Measurements from ENCODE around the gene CCDC40. TPM values are rescaled to one million over a fixed set of nuclear protein-coding genes. Genes with fewer than 3 reads are reported as not detected.

The CCDC40 gene
- total RNA-seq, 1 experiment from 2014 or later = 3.9 TPM

DNA sequence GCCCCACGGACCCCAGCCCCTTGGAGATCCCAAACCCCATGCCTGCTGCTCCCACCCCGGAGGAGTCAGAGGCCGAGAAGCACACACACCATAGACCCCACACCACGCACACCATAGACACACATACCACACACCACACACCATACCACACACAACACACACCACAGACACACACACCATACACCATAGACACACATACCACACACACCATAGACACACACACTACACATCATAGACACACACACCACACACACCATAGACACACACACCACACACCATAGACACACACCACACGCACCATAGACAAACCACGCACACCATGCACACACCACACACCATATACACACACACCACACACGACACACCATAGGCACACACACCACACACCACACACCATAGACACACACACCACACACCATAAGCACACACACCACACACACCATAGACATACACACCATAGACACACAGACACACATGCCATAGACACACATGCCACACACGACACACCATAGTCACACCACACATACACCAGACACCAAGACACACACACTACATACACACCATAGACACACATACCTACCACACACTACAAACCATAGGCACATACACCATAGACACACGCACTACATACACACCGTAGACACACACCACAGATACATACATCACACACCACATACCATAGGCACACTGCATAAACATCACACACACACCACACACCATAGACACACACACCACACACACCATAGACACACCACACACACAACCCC, 12.1 kb upstream of the CCDC40 start:
- Histone ChIP-seq H3K9me3 (no peaks in the 10 kb centered on the region), H3K27me3 (replicated peaks; ENCODE audit: control insufficient read depth, insufficient read depth, low read length) (no peaks in the 10 kb centered on the region), H3K4me3 (ENCODE audit: low read depth, low read length) (no peak overlapping the region), H3K4me1 (peaks cover 4% of the 10 kb centered on the region; the same call in 1 of the 2 replicates), H3K36me3 (ENCODE audit: control insufficient read depth, insufficient read depth, low read length) (no peaks in the 10 kb centered on the region)
- intact Hi-C loops (cut with micrococcal nuclease; ENCODE audit: unreplicated experiment) = no loop called here
- POLR2A ChIA-PET = no interaction called here
- no peaks in the 10 kb centered on the region for H3K27me3 Mint-ChIP-seq (ENCODE audit: insufficient read depth, unreplicated experiment)
- H3K27ac Mint-ChIP-seq (ENCODE audit: unreplicated experiment) = no peak overlapping the region
- peaks cover 3% of the 10 kb centered on the region for H3K4me1 Mint-ChIP-seq (ENCODE audit: low read depth, unreplicated experiment)
- TF ChIP-seq, protein P1, sequence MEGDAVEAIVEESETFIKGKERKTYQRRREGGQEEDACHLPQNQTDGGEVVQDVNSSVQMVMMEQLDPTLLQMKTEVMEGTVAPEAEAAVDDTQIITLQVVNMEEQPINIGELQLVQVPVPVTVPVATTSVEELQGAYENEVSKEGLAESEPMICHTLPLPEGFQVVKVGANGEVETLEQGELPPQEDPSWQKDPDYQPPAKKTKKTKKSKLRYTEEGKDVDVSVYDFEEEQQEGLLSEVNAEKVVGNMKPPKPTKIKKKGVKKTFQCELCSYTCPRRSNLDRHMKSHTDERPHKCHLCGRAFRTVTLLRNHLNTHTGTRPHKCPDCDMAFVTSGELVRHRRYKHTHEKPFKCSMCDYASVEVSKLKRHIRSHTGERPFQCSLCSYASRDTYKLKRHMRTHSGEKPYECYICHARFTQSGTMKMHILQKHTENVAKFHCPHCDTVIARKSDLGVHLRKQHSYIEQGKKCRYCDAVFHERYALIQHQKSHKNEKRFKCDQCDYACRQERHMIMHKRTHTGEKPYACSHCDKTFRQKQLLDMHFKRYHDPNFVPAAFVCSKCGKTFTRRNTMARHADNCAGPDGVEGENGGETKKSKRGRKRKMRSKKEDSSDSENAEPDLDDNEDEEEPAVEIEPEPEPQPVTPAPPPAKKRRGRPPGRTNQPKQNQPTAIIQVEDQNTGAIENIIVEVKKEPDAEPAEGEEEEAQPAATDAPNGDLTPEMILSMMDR (IDR thresholded peaks at IDR 0.05; ENCODE audit: insufficient read depth in 1 of 2, low read depth in 1 of 2, low read length in 1 of 2, severe bottlenecking in 1 of 2, unreplicated experiment in 1 of 2) = no peak
- no peak overlapping the region for H3K4me3 Mint-ChIP-seq (ENCODE audit: unreplicated experiment)
- H3K9me3 Mint-ChIP-seq (ENCODE audit: unreplicated experiment) = no peaks in the 10 kb centered on the region
- BruUV-seq (replicated peaks) = no TSS peak
- no peaks in the 10 kb centered on the region for H3K36me3 Mint-ChIP-seq (ENCODE audit: insufficient read depth, unreplicated experiment)
- CTCF ChIA-PET = no interaction called here
- DNase-seq = no peak

DNA sequence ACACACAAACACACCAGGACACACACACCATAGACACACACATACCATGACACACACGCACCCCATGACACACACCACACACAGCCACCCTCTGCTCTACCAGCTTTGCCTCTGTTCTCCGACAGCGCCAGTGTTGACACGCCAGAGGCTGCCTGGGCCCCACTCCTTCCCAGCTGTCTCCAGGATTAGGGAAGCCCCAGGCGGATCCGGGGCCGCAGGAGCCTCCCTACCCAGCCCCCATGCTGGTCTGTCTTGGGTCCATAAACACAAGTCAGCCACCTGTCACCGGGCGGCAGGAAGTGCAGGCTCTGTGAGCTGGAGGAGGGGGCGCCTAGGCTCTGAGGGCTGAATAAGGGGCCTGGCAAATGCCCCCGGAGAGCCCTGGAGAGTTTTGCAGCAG, 11.3 kb upstream of the CCDC40 start:
- Histone ChIP-seq H3K9me3 (no peaks in the 10 kb centered on the region), H3K4me3 (ENCODE audit: low read depth, low read length) (no peak overlapping the region), H3K27me3 (replicated peaks; ENCODE audit: control insufficient read depth, insufficient read depth, low read length) (no peaks in the 10 kb centered on the region), H3K4me1 (no peaks in the 10 kb centered on the region), H3K36me3 (ENCODE audit: control insufficient read depth, insufficient read depth, low read length) (no peaks in the 10 kb centered on the region)
- Mint-ChIP-seq H3K36me3 (ENCODE audit: insufficient read depth, unreplicated experiment) (no peaks in the 10 kb centered on the region), H3K27ac (ENCODE audit: unreplicated experiment) (no peak overlapping the region), H3K9me3 (ENCODE audit: unreplicated experiment) (no peaks in the 10 kb centered on the region), H3K27me3 (ENCODE audit: insufficient read depth, unreplicated experiment) (no peaks in the 10 kb centered on the region), H3K4me3 (ENCODE audit: unreplicated experiment) (no peak overlapping the region), H3K4me1 (ENCODE audit: low read depth, unreplicated experiment) (peaks cover 9% of the 10 kb centered on the region)
- DNase-seq = no peak
- intact Hi-C loops (cut with micrococcal nuclease; ENCODE audit: unreplicated experiment) = no loop called here
- TF ChIP-seq, protein P1 (IDR thresholded peaks at IDR 0.05; ENCODE audit: insufficient read depth in 1 of 2, low read depth in 1 of 2, low read length in 1 of 2, severe bottlenecking in 1 of 2, unreplicated experiment in 1 of 2) = no peak
- BruUV-seq (replicated peaks) = no TSS peak
- POLR2A ChIA-PET = no interaction called here
- CTCF ChIA-PET = no interaction called here

DNA sequence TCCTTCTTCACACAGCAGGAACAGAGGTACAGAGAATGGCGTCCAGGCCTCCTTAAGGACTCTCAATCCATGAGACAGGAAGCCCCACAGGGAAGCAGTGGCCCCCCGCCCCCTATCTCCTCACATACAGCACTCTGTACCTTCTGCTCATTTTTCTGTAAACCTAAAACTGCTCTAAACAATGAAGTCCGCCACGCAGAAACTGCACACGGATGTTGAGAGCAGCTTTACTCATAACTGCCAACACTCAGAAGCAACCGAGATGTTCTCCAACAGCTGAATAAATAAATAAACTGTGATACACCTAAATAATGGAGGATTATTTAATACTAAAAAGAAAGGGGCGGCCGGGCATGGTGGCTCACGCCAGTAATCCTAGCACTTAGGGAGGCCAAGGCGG, 10.6 kb upstream of the CCDC40 start:
- Mint-ChIP-seq H3K27ac (ENCODE audit: unreplicated experiment) (no peak overlapping the region), H3K9me3 (ENCODE audit: unreplicated experiment) (no peaks in the 10 kb centered on the region), H3K4me3 (ENCODE audit: unreplicated experiment) (no peak overlapping the region), H3K36me3 (ENCODE audit: insufficient read depth, unreplicated experiment) (no peaks in the 10 kb centered on the region), H3K27me3 (ENCODE audit: insufficient read depth, unreplicated experiment) (no peaks in the 10 kb centered on the region), H3K4me1 (ENCODE audit: low read depth, unreplicated experiment) (peaks cover 9% of the 10 kb centered on the region)
- TF ChIP-seq, protein P1 (IDR thresholded peaks at IDR 0.05; ENCODE audit: insufficient read depth in 1 of 2, low read depth in 1 of 2, low read length in 1 of 2, severe bottlenecking in 1 of 2, unreplicated experiment in 1 of 2) = no peak
- H3K27me3 ChIP-seq (replicated peaks; ENCODE audit: control insufficient read depth, insufficient read depth, low read length) = no peaks in the 10 kb centered on the region
- H3K4me1 ChIP-seq = no peaks in the 10 kb centered on the region
- no peaks in the 10 kb centered on the region for H3K9me3 ChIP-seq
- intact Hi-C loops (cut with micrococcal nuclease; ENCODE audit: unreplicated experiment) = no loop called here
- H3K4me3 ChIP-seq (ENCODE audit: low read depth, low read length) = no peak overlapping the region
- H3K36me3 ChIP-seq (ENCODE audit: control insufficient read depth, insufficient read depth, low read length) = no peaks in the 10 kb centered on the region
- no TSS peak for BruUV-seq (replicated peaks)
- CTCF ChIA-PET = no interaction called here
- DNase-seq = no peak
- POLR2A ChIA-PET = no interaction called here
